SKM-1 treated with dmso at 0.1 percent for 144 hours (cell line): Measurements from ENCODE around the gene BARX1.

Experiments
- DNase-seq: peaks from one replicate; lab custom pipeline; 2025; ENCODE audit not compliant: unreplicated experiment; lab: John Stamatoyannopoulos, UW

BARX1 gene

GRCh38 chr9:93929231-93929630 lies 25.9 kb downstream of the BARX1 start:
- no peak for DNase-seq

GRCh38 chr9:93922535-93922934 lies 32.6 kb downstream of the BARX1 start:
- DNase-seq, result no peak

DNA sequence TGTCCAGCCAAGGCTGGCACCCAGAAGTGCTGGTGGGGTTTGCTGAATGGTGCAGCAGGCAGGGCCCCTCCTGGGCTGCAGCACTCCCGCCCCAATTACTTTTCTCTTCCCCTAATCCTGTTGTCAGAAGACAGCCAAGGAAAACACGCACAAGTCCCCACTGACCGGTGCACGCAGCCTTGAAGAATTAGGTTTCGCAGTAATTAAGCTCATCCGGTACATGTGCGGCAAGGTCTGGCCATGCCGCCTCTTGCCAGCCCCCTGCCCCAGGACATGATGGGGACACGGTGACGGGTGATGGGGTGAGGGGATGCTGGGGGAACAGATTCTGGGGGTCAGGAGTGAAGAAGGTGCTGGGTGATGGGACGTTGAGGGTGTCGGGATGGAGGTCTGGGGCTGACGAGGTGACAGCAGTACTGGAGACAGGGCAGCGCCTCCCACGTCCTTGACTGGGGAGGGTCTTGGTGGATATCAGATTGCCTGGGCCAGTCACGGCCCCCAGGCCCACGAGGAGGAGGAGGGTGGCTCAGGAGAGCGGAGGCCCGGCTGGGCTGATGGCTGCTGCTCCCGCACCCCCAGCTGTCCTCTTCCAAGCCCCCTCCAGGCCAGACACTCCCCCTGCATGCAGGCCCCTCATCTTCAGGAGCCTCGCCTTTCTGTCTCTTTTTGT lies 34.9 kb downstream of the BARX1 start:
- no peak for DNase-seq

DNA sequence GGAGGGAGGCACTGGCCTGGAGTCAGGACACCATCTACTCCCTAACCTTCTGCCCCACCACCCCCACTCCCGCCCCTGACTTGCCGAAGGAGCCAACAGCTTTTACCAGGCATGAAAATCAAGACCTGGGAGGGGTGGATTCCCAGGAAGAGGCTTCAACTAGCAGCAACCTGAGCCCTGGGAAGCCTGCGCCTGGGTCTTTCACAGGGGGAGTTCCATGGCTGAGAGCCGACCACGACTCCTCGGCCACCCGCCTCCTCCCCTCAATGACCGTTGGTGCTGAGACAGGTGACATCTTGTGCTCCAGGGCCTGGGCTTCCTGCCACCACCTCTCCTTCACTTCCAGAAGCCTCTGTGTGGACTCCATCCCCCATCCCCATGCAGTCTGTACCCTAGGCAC lies 37.1 kb downstream of the BARX1 start:
- DNase-seq, result no peak

DNA sequence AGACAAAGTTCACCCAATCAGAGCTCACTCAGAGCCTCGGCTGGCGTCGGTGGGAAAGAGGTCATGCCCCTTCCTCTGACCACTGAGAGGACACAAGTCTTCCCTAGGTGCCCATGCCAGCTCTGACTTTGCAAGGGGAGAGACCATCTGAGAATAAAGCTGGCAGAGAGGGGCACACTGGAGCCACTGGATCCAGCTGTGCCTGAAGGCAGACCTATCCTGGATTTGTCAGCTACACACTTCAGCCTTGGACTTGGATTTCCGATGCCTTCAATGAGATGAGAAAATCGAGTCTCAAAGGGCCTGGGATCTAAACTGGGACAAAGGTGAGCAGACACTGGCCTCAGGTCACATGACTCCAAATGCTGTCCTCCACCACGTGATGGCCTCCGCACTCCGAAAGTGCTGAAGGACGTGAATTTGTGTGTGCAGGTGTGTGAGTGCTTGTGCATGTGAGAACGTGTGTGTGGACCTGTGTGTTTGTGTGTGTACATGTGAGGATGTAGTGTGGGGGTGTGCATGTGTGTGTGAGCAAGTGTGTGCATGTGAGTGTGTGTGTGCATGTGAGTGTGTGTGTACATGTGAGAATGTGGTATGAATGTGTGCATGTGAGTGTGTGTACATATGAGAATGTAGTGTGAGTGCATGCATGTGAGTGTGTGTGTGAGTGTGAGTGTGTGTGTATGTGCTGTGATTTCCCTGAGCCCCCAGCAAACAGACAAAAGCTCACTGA lies 37.9 kb downstream of the BARX1 start:
- DNase-seq, result no peak

DNA sequence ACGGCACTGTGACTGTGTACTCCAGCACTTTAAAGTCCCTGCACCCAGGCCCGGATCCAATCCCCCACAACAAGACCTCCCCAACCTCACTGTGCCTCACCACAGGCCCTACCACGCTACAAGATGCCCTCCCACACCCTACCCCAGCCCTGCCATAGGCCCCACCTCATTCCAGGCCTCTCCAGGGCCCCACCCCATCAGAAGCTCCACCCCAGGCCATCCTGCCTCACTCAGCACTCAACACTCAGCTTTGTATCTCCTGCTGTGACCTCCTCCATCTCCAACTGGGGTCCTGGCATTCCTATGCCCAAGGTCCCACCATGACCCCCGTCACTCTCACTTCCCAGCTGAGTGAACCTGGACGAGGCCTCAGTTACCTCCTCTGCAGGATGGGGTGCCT lies 38.8 kb downstream of the BARX1 start:
- no peak for DNase-seq

DNA sequence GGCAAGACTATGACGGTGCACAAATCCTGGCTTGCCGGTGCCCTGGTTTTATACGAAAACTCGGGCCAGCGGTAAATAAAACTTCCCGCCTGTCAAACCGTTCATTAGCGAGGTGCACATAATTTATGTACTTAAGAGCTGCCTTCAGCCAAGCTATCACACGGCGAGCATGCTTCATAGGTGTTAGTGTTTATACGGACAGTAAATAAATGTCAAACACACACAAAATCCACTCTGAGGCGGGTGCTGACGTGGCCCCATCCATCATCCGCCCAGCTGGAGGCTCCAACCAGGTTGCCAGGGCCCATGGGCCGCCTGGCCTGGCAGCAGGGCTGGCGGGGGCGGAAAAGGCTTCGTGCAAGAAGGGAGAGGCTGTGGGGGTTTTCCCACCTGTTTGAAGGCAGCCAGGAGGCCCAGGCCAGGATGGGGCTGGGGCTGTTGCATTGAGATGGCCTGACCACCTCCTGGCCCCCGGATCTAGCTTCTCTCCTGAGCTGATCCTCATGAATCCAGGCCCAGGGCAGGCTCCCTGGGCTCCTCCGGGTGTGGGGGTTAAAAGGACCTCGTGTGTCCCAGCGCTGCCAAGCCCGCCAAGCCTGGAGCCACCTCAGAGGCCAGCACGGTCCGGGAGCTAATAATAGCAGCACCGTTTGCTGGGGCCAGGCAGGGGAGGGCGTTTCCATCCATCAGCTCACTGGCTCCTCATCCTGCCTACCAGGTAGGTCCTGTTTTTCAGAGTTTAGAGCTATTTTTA lies 43.2 kb downstream of the BARX1 start:
- no peak for DNase-seq

DNA sequence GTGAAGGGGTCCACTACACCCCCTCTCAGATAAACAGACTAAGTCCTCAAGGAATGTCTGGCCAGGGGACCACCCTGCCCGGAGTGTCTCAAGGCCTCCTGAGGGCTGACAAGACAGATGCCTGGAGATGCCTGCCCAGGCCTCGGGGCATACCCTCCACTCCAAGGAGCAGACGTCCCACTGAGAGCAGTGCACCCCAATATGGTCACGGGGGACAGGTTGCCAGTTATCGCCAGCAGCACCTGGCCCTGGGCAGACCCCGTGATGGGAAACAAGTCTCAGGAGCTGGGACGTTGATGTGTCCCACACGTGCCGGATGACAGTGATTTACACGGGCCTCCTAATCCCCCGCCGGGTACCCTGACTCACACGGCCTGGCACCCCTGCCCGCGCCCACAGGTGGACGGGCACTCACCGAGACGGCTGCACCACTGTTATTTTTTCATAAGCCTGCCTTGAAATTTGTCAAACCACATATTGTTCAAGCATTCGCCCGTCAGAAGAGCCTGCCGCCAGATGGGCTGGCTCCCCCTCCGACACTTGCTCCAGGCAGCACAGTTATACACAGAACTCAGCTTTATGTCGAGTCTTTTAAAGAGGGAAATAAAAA lies 43.9 kb downstream of the BARX1 start:
- no peak for DNase-seq

- no peak for DNase-seq
These were observed 44.6 kb downstream of the BARX1 start for GRCh38 chr9:93910598-93910997.

DNA sequence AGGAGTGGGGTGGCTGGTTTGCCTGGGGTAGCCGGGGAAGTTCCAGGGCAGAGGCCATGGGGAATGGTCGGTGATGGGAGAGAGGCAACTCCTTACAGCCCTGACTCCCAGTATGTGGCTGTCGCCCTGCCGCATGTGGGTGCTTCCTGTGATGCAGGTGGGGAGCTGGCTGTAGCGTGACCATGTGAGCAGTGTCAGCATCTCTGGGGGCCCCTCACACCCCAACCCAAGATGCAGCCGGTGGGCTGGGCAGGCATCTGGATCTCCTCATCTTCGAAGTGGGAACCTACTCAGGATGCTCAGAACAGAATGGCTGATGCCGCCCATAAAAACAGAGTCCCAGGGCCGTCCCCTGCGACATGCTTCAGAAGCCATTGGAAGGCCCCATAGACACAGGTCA lies 45.0 kb downstream of the BARX1 start:
- DNase-seq, result no peak

DNA sequence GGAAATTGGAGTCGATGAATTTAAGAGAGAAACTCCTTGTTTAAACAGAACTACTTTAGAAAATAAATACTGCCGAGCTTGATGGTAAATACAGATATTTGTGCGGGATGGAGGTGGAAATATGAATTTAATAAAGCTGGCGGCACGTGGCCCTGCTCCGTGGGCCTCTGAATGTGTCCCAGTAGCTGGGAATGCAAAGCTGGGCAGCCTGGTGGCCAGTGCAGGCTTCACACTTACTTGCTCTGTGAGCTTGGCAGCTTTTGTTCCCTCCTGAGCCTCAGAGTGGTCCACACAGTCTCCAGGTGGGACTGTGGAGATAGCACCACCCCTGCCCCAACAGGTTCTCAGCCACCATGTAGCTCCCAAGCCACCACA lies 45.9 kb downstream of the BARX1 start:
- no peak for DNase-seq

DNA sequence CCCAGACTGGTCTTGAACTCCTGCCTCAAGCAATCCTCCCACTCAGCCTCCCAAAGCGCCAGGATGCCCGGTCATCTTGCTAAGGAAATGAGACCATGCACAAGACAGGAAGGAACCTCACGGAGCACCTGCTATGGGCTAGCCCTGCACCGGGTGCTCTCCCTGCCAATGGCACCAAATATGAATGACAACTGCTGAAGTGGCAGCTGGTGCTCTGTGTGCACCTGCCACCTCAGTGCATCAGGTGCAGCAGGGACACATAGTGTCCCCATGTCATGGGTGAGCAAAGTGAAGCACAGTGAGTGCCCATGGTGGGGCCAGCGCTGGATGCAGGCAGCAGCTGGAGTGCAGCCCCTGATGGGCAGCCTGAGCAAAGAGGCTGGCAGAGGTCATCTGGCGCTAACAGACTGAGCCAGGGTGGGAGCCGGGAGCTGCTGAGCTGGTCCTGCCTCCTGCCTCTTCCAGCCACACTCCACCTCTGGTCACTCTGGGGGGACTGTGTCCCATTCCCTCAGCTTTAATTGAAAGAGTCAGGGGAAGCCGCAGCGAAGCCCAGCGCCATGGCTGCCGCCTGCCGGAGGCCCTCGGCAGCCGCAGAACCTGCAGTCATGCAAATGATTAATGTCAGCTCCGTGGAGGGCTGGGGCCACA lies 46.4 kb downstream of the BARX1 start:
- DNase-seq, result no peak

DNA sequence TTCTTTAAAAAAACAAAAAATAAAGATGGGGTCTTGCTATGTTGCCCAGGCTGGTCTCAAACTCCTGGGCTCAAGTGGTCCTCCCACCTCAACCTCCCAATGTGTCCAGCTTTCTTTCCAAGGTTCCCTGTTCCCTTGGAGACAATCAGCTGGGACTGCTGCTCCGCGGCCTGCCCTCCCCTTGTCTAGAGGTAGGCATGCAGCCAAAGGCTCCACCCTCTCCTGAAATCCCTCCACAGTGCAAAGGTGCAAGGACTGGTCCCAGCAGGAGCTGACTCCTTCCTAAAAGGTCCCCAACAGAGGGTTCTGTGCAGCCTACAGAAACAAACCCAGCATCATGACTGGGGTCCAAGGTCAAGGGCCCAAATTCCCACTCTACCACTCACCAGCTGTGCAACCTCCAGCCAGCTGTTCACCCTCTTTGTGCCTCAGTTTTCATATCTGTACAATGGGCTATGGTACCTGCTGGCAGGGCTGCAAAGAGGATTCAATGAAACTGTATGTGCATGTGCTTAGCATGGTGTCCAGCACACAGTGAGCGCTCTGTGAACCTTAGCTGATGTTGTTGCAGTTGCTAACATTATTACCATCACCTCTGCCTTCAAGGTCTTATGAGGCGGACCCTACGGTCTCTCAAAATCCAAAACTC lies 47.5 kb downstream of the BARX1 start:
- DNase-seq, result no peak

DNA sequence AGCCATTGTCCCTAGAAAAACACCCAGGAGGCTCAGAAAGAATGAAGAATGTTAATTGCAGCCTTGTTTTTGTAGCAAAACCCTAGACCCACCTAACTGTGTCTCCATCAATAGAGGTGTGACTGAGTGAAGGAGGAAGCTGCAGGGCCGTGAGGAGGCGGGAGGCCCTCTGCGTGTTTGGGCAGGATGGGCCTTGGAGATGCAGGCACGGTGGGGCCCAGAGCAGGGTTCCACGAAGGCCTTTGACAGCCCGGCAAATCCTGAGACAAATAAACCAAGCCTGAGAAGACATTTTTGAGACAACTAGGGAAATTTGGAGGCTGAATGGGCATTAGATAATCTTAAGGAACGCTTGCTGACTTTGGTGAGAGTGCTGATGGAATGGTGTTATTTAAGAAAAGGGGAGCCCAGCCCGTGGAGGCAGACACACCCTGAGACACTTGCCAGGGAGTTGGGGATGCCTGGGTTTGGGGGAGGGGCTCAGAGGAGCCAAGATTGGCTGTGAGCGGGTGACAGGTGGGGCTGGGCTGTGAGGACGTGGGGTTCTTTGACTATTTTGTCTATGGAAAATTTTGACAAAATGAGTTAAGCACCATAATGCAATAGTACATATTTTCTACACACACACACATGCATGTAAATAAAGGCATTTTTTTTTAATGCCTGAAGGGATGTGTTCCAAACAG lies 48.8 kb downstream of the BARX1 start:
- no peak for DNase-seq

DNA sequence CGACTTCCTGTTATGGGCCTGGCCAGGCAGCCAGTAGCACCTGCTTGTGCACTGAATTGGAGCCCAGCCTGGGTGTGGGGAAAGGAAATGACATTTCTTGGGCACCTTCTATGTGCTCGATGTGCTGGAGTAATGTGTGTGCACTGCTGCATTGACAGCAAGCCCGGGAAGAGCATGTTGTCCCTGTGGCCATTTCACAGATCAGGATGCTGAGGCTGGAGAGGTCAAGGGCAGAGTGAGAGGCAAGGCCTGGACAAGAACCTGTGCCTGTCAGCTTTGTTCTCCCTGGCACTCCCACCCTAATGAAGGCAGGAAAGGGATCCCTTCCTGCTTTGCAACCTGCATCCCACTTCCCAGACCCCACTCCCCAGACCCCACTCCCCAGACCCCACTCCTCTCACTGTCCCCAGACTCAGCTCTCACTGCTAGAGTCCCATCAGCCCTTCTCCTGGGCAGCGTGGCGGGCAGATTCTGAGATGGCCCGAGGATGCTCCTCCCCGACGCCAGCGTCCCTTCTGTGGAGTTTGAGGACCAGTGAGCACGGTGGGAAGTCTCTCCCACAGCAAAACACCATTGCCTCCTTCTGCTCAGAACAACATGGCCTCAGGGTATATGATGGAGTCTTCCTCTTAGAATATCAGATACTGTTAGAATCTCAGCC lies 49.6 kb downstream of the BARX1 start:
- no peak for DNase-seq

- DNase-seq, result no peak
These were observed 50.3 kb downstream of the BARX1 start for GRCh38 chr9:93904649-93905472.

DNA sequence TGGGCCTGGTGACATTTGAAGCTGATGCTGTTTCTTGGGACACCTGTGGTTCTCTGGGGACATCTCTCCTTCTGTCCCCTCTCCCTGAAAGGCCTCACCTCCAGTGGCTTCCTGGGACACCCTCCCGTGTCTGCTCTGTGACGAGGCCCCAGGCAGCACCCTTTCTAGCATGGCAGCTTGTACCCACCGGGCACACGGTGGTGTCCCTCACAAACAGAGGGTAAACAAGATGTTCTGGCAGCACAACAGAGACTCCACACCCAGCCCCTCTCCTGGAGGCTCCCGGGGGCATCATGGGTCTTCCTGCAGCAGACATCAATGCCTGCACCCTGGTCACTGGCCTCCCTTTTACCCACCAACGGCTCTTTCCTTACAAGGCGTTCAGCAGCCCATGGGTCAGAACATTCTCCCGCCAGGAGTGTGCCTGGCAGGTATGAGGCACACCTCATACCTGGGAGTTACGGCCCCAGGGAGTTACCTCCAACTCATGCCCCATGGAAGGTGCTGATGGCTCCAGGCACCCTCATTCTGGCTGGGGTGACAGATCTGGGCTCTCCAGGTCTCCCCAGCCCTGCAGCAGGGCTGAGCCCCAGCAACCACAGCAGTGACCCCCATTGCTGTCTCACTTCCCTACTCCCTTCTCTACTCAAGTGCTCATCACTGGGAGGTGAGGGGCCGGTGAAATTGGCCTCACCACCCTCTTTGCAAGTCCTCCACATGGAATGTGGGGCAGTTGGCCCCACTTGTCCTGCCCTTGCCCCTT lies 51.1 kb downstream of the BARX1 start:
- no peak for DNase-seq
